ENCODE measurements around the gene MRPS5.

Gene MRPS5

DNA sequence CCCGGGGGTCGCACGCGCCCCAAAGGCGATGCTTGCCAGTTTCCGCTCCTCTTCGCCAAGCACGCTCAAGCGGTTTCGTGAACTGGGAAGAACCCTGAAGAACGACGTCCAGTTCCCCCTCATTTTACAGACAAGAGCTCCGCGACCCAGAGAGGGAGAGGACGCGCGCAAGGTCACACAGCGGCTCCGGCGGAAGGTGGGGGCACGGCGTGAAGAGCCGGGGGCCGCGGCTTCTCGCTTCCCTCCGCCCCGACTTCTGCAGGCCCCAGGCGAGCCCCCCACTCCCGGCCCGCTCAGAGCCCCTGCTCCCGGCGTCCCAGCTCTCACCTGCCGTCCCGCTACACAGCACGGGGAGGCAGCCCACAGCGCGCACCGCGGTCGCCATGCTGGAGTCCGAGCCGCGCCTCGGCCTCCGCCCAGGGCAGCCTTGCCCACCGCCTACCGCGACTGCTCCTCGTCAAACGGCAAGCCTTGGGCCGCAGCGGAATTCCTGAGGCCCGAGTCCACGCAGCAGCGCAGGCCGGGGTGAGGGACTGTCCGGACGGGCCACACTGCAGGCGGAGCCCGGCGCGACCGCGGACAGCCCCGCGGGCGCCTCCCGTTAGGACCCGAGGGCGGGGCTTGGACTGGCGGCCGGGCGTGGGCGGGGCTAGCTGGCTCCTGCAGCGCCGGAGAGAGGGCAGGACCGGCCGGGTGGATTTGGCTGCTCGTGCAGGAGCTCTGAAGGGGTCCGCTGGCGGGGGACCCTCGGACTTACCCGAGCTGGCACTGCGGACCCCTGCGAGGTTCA lies at the start of gene MRPS5:
MRPS5 (minus strand) TSS at position 402 of the 790 bp plus-strand sequence; CDS start at position 385, 17 bp downstream.
- Histone ChIP-seq H3K27ac (ENCODE audit: low read length) (peak within 1 kb of the TSS; percentile 99), H3K4me2 (ENCODE audit: insufficient read depth, low read length) (peak within 1 kb of the TSS; percentile 99), H3K36me3 (ENCODE audit: insufficient read depth, low read length) (peaks cover 23% of the 10 kb centered on the region), H2AFZ (ENCODE audit: low read depth, low read length) (peak within 1 kb of the TSS; percentile 98), H3K9me3 (ENCODE audit: insufficient read depth, low read length, severe bottlenecking) (no peaks in the 10 kb centered on the region), H4K20me1 (ENCODE audit: insufficient read depth, low read length) (peaks cover 16% of the 10 kb centered on the region; the same call in 1 of the 2 replicates), H3K27me3 (ENCODE audit: insufficient read depth, low read length, poor library complexity) (no peaks in the 10 kb centered on the region), H3K79me2 (ENCODE audit: insufficient read depth, low read length) (peaks cover 52% of the 10 kb centered on the region), H3K9ac (ENCODE audit: low read depth, low read length) (peak within 1 kb of the TSS; percentile 99), H3K4me1 (ENCODE audit: insufficient read depth, low read length) (peaks cover 36% of the 10 kb centered on the region), H3K4me3 (ENCODE audit: low read depth in 1 of 2, low read length in 2 of 2) (peak within 1 kb of the TSS; percentile 72 to 85)
- ATAC-seq (ENCODE audit: insufficient read depth, low read depth) (peak; percentile 89), DNase-seq (peak; percentile 86)
- no peak for TF ChIP-seq EZH2 (IDR thresholded peaks at IDR 0.05; ENCODE audit: borderline replicate concordance, low read depth, low read length, severe bottlenecking)
- TF ChIP-seq, protein P1, sequence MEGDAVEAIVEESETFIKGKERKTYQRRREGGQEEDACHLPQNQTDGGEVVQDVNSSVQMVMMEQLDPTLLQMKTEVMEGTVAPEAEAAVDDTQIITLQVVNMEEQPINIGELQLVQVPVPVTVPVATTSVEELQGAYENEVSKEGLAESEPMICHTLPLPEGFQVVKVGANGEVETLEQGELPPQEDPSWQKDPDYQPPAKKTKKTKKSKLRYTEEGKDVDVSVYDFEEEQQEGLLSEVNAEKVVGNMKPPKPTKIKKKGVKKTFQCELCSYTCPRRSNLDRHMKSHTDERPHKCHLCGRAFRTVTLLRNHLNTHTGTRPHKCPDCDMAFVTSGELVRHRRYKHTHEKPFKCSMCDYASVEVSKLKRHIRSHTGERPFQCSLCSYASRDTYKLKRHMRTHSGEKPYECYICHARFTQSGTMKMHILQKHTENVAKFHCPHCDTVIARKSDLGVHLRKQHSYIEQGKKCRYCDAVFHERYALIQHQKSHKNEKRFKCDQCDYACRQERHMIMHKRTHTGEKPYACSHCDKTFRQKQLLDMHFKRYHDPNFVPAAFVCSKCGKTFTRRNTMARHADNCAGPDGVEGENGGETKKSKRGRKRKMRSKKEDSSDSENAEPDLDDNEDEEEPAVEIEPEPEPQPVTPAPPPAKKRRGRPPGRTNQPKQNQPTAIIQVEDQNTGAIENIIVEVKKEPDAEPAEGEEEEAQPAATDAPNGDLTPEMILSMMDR (IDR thresholded peaks at IDR 0.05; ENCODE audit: borderline replicate concordance, extremely low read depth, low read length, poor library complexity, severe bottlenecking): peak; percentile 14

- H2AFZ ChIP-seq (ENCODE audit: low read depth, low read length): peak overlapping the region; percentile 92
- no peaks in the 10 kb centered on the region for H3K27me3 ChIP-seq (ENCODE audit: insufficient read depth, low read length, poor library complexity)
- H3K36me3 ChIP-seq (ENCODE audit: insufficient read depth, low read length): 0 out of 2 replicates have a peak, but pooled peaks cover 3% of the 10 kb centered on the region
- ATAC-seq (ENCODE audit: insufficient read depth, low read depth) (peak; percentile 18; the same call in 2 of the 3 replicates), DNase-seq (no peak)
- H3K4me1 ChIP-seq (ENCODE audit: insufficient read depth, low read length): peaks cover 26% of the 10 kb centered on the region
- no peaks in the 10 kb centered on the region for H3K9me3 ChIP-seq (ENCODE audit: insufficient read depth, low read length, severe bottlenecking)
- peak overlapping the region; percentile 67 to 85 for H3K4me3 ChIP-seq (ENCODE audit: low read depth in 1 of 2, low read length in 2 of 2)
- H3K4me2 ChIP-seq (ENCODE audit: insufficient read depth, low read length): peak overlapping the region; percentile 67
- H3K9ac ChIP-seq (ENCODE audit: low read depth, low read length): peak overlapping the region; percentile 79
- H3K79me2 ChIP-seq (ENCODE audit: insufficient read depth, low read length): peaks cover 34% of the 10 kb centered on the region
- peak overlapping the region; percentile 69 for H3K27ac ChIP-seq (ENCODE audit: low read length)
- no peaks in the 10 kb centered on the region for H4K20me1 ChIP-seq (ENCODE audit: insufficient read depth, low read length)
- TF ChIP-seq EZH2 (IDR thresholded peaks at IDR 0.05; ENCODE audit: borderline replicate concordance, low read depth, low read length, severe bottlenecking): no peak
- TF ChIP-seq, protein P1 (IDR thresholded peaks at IDR 0.05; ENCODE audit: borderline replicate concordance, extremely low read depth, low read length, poor library complexity, severe bottlenecking): no peak
Measured at GRCh38 chr2:95166065-95166763, 44.6 kb upstream of the MRPS5 start.

- Histone ChIP-seq H4K20me1 (ENCODE audit: insufficient read depth, low read length) (no peaks in the 10 kb centered on the region), H3K79me2 (ENCODE audit: insufficient read depth, low read length) (peaks cover 34% of the 10 kb centered on the region), H3K36me3 (ENCODE audit: insufficient read depth, low read length) (0 out of 2 replicates have a peak, but pooled peaks cover 3% of the 10 kb centered on the region), H3K27ac (ENCODE audit: low read length) (peak within 1 kb of the TSS; percentile 98), H3K4me2 (ENCODE audit: insufficient read depth, low read length) (peak within 1 kb of the TSS; percentile 67), H3K4me1 (ENCODE audit: insufficient read depth, low read length) (peaks cover 26% of the 10 kb centered on the region), H2AFZ (ENCODE audit: low read depth, low read length) (peak within 1 kb of the TSS; percentile 92), H3K4me3 (ENCODE audit: low read depth in 1 of 2, low read length in 2 of 2) (peak within 1 kb of the TSS; percentile 67 to 85), H3K27me3 (ENCODE audit: insufficient read depth, low read length, poor library complexity) (no peaks in the 10 kb centered on the region), H3K9me3 (ENCODE audit: insufficient read depth, low read length, severe bottlenecking) (no peaks in the 10 kb centered on the region), H3K9ac (ENCODE audit: low read depth, low read length) (peak within 1 kb of the TSS; percentile 79)
- DNase-seq (peak; percentile 97), ATAC-seq (ENCODE audit: insufficient read depth, low read depth) (peak; percentile 96)
- TF ChIP-seq EZH2 (IDR thresholded peaks at IDR 0.05; ENCODE audit: borderline replicate concordance, low read depth, low read length, severe bottlenecking): no peak
- TF ChIP-seq, protein P1 (IDR thresholded peaks at IDR 0.05; ENCODE audit: borderline replicate concordance, extremely low read depth, low read length, poor library complexity, severe bottlenecking): no peak
Measured at GRCh38 chr2:95165371-95166064, 43.9 kb upstream of the MRPS5 start, which contains the start of gene ZNF2. Gene ZNF2 (plus strand): TSS chr2:95165809. CDS start chr2:95176227, 10,418 bp downstream.
